Activated gamma-delta T cell (primary cell): ENCODE data around the gene NEURL1.

Source experiments
- DNase-seq: peaks from one replicate; lab custom pipeline; 2025; lab: John Stamatoyannopoulos, UW

Gene NEURL1

DNA sequence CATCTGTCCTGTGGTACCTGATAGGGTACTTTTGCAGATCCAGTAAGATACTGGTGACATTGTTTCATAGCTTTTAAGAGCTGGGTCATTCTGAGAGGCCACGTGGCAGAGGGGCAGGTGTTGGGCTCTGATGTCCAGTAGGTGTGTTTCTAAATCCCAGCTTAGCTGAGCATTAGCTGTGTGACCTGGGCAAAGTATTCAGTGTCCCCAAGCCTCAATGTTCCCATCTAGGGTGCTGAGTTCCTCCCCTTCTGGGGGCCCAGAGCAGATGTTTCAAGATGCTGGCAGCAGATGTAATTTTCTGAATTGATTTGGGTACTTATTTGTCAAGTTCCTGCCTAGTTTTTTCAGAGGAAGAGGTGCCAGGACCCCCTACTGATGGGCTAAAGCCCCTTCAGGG lies 52.9 kb downstream of the NEURL1 start:
- DNase-seq, result no peak

DNA sequence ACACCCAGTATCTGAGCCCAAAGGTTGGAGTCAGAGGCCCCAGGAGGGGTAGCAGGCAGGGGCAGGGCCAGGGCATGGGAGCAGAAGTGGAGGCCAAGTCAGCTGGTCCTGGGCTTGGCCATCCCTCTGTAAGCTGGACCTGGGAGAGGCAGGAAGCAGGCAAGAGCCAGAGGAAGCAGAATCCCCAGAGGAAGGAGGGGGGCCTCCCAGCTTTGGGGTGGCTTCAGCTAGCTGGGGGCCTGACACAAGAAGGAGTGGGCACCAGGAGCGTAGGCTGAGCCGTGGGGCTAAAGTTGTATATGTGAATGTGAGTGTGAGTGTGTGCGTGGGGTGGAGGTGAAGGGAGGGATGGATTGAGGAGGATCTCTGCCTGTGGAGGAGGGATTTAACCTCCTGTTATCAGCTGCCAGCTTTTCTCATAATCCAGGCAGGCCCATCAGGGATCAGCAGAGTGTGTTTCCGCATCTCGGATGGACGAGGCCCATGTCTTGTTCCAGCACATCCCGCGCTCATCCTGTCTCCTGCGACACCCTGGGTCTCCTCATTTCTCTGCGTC lies 54.0 kb downstream of the NEURL1 start:
- DNase-seq, result no peak

DNA sequence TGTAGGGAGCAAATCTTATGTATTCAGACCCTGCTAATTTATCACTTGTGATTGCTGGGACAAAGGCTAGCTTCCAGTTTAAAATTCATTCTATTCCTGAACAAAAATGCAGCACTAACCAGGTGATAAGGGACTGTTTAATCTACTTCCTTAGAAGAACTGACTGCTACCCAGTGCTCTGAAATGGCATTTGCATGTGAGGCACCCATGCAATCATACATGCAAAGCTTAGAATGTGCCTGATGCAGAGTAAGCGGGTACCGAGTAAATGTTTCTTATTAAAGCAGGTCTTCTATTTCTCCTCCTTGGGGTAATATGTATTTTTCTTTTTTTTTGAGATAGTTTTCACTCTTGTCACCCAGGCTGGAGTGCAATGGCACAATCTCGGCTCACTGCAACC lies 54.5 kb downstream of the NEURL1 start:
- DNase-seq, result no peak

DNA sequence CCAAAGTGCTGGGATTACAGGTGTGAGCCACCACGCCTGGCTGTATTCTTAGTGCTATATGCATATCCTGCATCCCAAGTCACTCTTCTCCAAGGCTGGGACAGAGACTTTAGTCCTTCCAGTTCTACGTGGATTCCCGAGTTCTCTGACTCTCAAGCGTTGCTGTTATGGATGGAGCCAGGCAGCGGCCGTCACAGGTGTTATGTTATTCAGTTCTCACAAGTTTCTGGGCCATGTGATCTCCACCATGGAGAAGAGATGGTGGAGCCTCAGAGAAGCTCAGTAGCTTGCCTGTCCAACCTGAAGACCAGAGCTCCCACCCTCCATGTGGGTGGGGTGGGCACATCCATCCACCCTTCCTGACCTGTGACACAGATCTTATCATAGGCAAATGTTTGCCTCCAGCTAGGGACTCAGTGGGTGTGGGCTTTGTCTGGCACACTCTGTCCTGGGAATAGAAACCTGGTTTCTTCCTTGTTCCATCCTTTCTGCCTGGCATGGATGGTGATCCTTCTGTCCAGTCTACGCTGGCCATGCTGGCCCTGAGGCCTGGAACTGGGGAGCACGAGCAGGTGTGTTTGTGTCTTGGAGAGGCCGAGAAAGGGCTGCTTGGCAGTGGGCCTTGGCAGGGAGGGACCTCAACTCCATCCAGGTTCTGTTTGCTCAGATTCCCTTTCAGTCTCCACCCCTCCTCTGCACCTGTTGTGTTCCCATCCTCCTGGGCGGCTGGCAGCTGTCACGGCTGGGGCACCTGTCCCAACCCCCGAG lies 55.3 kb downstream of the NEURL1 start:
- no peak for DNase-seq

DNA sequence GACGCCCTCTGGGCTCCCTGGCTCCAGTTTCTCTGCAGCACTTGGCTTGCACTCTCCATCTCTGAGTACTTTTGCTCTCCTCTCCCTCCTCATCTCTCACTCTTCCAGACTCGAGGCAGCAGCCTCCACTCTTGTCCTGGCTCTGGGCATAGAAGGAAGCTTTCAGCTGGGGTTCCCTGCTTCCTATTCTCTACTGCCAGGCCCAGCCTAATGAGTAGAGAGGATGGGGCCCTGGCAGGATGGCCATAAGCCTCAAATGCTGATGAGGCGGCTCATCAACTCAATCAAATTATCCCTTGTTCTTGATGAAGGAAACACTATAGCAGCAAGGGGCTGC lies 55.8 kb downstream of the NEURL1 start:
- no peak for DNase-seq

DNA sequence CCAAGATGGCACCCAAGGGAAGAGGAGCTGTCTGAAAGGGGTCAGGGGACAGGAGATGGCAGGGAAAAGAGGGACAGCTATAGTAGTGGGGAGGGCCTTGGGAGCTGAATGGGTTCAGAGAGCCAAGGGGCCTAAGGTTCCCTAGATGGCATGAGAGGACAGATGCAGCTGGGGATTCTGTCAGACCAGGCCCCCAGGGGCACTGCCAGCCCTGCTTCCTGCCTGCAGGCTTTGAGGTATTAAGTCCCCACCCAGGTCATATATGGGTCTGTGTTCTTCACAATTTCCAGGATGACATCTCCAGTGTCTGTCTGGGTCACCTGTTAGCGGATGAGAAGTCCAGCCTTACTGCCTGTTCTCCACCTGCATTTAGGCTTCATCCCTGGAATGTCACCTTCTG lies 56.7 kb downstream of the NEURL1 start:
- no peak for DNase-seq

DNA sequence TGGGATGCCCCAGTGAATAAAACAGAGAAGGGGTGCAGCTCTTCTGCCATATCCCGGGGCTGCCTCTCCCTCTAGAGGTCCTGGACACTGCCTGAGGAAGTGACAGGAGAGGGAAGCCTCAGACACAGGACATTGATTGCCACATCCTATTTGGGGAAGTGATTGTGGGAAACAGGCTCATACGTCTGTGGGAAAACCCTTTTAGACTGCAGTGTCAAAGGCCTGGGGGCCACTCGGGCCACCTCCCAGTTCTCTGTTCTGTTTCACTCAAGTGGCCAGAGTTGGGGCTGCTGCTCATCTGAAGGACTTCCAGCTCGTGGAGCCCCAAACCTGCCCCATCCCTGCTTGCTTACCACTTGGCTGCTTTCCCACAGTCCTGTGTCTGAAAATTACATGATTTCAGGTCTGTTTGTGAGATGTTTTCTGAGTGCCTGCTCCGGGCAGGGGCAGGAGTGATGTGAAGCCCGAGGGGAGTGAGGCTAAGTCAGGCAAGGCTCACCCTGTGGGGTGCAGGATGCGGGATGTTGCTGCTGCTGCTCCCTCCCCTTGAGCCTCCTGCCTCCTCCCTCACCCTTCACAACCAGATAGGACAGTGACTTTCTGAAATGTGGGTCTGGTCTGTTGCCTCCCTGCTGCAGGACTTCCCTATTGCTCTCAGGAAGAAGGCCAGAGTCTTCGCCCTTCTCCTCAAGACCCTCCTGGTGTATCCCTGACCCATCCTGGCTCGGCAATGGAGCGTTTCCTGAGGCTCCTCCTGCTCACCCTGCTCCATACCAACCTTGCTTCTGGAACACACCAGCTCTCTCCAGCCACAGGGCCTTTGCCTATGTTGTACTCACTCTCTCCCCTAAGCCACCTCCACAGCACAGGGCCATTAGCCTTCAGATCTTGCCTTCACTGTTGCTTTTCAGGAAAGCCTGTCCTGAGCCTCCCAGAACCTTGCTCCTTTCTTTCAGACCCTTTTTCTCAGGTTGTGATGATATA lies 58.4 kb downstream of the NEURL1 start:
- no peak for DNase-seq

DNA sequence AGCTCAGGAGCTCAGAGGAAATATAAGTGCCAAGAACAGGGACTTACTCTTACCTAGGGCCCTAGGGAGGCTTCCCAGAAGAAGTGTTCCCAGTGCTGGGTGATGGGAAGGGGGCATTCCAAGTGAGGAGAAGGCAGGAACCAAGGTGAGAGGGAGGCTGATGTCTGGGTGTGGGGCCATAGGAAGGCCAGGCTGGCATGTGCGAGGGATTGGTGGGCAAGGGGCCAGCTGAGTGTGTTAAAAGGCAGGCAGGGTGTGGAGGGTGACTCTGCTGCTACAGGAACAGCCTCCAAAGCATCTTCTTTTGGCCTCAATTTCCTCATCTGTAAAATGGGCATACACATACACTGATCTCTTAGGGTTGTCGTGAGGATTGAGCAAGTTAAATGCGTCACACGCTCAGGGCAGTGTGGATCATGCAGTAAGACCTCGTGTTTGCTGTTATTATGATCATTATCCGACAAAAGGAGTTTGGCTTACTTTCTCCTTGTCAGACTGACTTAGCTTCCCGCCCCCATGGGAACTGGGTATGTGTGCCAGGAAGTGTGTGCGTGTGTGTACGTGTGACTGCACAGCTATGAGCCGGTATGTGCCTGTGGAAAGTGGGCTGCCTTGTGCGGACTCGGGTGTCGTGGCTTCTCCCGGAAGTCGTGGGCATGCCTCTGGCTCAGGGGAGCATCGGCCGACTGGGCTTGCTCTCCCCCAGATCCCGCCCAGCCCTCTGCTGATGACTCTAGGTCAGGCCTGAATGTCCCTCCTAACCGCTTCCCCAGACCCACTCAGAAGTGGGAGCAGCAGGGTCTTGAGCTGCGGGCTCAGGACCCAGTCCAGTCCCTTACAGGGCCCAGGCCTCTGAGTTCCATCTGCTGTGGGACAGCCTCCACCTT lies 59.6 kb downstream of the NEURL1 start:
- DNase-seq, result no peak

DNA sequence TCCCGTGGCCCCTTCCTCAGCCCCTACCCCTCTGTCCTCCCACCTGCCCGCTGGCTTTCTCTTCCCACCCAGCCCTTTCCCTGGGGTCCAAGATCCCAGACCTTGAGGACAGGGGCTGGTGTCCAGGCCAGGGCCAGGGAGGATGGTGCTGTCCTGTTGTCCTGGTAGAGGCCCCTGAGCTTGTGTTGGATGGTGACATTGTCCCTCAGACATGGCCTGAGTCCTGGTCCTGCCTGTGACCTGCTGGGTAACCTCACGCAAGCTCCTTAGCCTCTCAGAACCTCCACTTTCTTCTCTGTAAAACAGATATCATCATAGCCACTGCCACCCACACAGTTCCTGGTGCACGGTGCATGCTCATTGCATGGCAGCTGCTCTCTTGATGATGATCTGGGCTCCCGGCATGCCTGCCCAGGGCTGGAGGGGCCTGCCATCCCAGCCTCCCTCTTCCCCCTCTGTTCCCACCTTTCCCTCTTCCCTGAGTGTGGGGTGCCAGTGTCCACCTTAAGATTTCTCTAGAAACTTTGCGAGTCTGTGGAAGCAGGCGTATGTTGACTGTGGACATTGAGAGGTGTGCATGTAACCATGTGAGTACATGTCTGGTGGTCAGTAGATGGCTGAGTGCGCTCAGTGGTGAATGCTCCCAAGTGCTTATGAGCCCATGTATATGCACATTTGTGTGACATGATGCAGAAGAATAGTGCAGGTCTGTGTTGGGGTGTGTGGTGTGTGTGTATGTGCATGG lies 60.4 kb downstream of the NEURL1 start:
- DNase-seq, result no peak

DNA sequence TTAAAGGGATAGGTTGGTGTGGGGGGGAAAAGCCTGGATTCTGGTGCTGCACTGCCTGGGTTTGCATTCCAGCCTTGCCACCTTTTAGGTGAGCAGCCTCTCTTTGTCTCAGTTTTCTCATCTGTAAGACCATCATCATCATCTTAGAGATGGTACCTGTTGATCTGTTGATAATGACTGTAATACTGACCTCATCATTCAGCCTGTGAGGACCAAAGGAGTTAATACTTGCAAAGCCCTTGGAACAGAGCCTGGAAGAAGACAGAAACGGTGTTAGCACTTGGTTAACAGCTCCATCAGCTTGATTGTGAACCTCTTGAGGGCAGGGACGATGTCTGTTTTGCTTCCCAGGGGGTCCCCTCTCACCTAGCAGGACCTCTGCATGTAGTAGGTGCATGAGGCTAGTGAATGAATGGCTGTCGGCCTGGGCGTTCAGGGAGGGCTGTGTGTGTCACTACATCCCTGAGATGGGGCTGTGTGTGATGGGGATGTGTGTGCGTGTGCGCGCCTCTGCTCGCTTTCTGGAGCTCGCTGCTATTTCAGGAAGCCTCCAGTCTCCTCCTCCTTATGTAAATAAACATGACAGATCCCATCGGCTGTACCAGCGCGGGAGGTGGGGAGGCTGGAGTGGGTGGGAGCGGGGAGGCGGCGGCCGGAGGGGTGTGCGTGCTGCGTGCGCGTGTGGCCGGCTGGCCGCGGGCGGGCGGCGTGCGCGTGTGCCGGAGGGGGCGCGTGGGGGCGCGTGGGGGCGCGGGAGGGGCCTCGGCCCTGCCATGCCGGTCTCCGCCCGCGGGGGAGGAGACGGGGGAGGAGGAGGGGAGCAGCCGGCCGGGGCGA lies 61.2 kb downstream of the NEURL1 start:
- DNase-seq, result no peak

DNA sequence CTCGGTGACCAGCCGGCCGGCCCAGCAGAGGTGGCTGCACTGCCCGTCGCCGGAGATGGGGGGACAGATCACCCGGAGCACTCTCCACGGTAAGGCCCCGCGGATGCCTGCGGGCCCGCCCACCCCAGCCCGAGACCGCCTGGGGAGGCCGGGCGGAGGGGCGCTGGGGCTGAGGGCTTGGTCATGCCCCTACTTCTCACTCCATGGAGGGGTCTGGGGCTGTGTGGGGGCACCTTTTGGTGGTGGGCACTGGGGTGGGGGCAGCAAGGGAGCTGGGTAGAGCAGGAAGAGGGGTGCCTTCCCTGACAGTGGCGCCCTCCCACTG lies 61.8 kb downstream of the NEURL1 start:
- DNase-seq, result no peak

DNA sequence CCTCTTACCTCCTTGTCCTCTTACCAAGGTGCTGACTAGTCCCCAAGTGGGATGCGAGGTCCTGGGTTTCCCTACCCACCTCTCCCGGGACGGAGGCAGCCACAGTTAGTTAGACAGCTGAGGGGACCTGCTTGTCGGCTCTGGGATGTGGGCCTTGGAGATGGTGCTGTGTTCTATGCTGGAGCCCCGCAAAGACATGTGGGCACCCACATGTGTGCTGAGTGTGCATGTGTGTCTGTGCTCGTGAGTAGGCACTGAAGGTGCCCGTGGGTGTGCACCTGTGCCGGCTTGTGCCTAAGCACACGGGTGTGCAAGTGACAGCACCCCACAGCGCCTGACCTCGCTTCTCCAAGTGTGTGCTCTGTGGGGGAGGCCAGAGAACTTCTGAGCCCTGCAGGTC lies 62.2 kb downstream of the NEURL1 start:
- DNase-seq, result no peak

DNA sequence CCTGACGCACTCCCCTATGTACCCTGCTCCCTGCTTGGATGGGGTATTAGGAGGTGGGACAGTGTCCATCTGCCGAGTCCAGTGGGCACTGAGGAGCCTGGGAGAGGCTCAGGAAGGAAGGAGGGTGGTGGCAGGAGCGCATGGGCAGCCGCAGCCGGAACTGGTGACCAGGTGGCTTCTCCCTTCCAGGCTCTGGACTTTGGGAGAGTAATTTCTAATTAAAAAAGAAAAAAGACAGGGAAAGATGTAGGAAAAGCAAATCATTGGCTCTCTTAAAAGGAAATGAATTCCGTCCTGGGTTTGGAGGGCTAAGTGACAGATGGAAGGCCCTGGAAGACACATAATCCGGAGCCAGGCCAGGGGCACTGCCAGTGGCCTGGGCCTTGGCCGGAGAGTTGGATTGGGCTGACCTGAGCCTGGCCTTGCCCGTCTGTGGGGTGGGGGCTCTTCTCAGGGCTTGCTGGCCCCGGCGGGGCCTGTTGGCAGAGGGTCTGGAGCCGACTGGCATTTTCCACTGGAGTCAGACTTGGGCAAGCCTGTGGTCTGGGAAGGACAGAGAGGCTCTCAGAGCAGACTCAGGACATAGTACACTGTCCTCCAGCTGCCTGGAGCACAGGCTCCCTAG lies 63.0 kb downstream of the NEURL1 start:
- DNase-seq, result no peak

DNA sequence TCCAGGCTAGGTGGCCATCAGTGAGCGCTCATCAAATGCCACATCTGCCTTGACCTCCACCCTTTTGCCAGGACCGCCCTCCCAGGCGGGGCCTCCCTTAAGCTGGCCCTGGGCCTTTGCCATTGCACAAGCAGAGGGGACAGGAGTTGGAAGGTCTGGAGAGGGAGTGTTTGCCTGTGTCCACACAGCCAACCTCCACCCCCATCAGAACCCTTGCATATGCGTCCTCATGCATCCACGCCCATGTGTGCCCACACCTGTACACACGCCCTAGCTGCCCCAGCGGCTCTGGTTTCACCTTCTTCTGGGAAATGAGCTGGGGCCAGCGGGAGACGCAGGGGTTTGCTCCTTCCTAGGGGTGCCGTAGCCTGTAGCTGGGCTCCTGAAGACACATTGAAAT lies 64.0 kb downstream of the NEURL1 start:
- DNase-seq, result no peak

DNA sequence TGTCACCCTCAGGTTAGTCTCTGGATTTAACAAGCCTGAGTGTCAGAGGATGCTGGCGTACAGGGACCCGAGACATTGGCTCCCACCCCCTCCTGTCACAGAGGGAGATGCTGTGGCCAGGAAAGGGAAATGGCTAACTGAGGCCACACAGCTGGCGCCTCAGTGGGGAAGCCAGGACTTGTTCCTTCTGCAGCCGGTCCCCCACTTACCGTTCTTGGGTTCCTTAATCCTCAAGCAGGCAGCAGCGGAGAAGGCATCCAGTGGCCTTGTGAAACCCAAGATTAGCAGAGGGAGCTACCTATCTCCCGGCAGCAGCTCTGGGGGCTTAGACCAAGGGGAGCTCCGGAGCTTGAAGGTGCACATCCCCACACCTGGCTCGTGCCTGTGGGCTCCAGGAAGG lies 65.4 kb downstream of the NEURL1 start:
- no peak for DNase-seq

DNA sequence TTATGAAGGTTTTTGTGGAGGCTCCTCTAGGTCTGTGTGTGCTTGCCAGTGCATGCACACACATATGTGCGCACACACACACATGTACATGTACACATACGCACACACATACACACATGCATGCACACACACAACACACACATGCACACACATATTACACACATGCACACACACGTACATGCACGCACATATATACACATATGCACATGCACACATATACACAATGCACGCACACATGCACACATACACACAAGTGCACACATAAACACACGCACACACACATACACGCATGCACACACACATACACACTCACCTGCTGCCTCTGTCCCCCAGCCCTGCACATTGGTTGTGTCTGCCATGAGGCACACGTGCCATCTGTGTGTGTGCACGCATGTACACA lies 66.3 kb downstream of the NEURL1 start:
- DNase-seq, result no peak

DNA sequence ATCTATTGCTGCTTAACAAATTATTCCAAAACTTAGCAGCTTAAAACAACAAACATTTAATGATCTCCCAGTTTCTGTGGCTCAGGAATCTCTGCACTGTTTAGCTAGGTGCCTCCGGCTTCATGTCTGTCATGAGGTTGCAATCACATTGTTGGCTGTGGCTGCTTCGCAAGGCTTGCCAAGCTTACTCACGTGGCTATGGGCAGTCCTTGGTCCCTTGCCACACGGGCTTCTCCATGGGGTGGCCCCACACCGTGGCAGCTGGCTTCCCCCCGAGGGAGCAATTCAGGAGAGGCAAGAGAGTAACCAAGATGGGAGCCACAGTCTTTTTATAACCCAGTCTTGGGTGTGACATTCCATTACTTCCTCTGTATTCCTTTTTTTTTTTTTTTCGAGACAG lies 67.4 kb downstream of the NEURL1 start:
- DNase-seq, result no peak

DNA sequence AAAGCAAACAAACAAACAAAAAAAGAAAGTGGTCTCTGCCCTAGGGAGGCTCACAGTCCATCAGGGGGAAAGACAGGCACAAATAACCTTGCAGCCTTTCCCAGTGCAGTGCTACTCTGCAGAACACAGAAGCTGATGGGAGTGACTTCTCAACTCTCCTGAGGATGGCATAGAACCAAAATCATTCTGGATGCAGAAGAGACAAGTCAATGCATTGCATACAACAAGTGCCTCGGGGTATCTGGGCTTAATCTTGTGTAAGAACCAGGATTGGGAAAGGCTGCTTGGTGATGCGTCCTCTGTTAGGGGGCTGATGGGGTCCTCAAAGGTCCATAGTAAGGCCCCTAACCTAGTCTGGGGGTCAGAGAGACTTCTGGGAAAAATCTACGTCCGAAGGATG lies 68.9 kb downstream of the NEURL1 start:
- DNase-seq, result no peak

DNA sequence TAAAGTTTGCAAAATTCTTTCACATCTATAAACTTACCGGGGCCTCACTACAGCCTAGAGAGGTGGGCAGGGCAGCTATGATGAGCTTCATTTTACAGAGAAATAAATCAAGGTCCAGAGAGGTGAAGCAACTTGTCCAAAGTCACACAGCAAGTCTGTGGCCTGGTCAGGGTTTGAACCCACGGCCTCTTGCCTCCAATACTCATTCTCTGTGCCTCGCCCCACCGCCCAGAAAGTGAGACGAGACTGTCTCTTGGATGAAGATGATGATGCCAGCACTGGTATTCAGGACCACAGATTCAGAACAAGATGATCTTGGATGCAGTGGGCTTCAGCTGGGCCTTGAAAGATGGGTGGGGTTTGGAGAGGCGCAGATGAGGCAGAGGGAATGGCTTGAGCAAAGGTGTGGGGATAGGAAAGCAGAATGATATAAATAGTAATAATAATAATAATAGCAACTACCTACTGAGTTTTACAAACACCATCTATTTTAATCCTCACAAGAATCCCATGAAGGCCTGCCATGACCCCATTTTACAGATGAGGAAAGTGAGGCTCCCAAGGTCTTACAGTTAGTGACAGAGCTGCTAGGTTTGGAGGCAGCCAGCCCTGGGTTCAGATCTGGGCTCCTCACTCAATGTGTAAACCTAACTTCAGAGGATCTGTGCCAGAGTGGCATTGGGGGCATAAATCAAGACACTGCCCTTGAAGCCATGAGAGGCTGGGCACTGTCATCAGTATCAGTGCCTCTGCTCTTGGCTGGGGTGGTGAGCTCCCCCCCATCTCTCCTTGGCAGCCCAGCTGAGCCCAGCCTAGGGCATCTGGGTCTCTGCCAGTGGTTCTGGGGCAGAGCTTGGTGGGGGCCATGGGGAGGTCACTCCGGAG lies 70.0 kb downstream of the NEURL1 start:
- DNase-seq, result no peak
